Upper lobe of left lung (tissue), 4 donors: ENCODE data around the gene CLPTM1L.

Experiments
- POLR2A ChIP-seq, 4 donors: fragments of 450-650 bp; IDR thresholded peaks; one replicate each; pipeline ENCODE4 v1.5.1; 2016 to 2017; ENCODE audit warnings: antibody characterized with exemption in 4 of 4, mild to moderate bottlenecking in 2 of 4
- POLR2AphosphoS5 ChIP-seq, 2 donors: sonication (generic); formaldehyde crosslinking; IDR thresholded peaks; one replicate each; pipeline ENCODE4 v1.5.1; 2017; ENCODE audit warnings: antibody characterized with exemption in 2 of 2
- TF ChIP-seq, protein P1 (sequence below), 6 experiments: fragments of 450-650 bp in 4 of 6; fragments of 200-600 bp in 2 of 6; sonication (generic) in 2 of 6; IDR thresholded peaks; one replicate each; pipeline ENCODE4 v1.5.1; 2016 to 2019; ENCODE audit warnings: antibody characterized with exemption in 6 of 6

DNA sequence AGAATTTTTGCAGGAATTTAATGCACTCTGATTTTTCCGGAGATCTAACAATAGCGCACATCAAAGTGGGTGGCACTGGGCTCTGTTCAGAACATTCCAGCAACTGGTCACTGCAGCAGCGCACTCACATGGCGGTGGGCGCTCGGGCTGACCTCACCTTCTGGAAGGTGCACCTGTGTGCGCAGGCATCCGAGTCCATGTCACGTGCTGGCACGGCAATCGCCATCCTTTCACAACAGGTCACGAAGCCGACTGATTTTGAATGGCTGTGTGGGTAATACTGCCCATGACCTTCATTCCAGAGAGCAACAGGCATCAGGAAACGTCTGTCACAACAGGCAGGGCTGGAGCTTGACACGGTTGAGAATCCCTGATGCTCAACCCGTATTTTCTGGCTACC is 18.7 kb upstream of the CLPTM1L start:
- TF ChIP-seq, protein P1, sequence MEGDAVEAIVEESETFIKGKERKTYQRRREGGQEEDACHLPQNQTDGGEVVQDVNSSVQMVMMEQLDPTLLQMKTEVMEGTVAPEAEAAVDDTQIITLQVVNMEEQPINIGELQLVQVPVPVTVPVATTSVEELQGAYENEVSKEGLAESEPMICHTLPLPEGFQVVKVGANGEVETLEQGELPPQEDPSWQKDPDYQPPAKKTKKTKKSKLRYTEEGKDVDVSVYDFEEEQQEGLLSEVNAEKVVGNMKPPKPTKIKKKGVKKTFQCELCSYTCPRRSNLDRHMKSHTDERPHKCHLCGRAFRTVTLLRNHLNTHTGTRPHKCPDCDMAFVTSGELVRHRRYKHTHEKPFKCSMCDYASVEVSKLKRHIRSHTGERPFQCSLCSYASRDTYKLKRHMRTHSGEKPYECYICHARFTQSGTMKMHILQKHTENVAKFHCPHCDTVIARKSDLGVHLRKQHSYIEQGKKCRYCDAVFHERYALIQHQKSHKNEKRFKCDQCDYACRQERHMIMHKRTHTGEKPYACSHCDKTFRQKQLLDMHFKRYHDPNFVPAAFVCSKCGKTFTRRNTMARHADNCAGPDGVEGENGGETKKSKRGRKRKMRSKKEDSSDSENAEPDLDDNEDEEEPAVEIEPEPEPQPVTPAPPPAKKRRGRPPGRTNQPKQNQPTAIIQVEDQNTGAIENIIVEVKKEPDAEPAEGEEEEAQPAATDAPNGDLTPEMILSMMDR (IDR thresholded peaks at IDR 0.05): no peak
- TF ChIP-seq POLR2A (IDR thresholded peaks at IDR 0.05) (no peak), POLR2AphosphoS5 (IDR thresholded peaks at IDR 0.05) (no peak)
